Gastroesophageal sphincter (tissue), 4 donors: Measurements from ENCODE around the gene ADCK2. TPM values are rescaled to one million over a fixed set of nuclear protein-coding genes. Genes with fewer than 3 reads are reported as not detected.
A peak's percentile ranks its signal among the peaks of the same experiment; 100 is the strongest.

ENCODE experiments used
- ATAC-seq: fragments of 150-250 bp; one replicate; pipeline ENCODE4 v1.9.1; 2016; ENCODE audit warnings: mild to moderate bottlenecking, moderate library complexity
- H3K27ac ChIP-seq, 4 donors: fragments of 200-600 bp; sonication (generic) in 3 of 4; 1 replicate in 3 of 4; 2 replicates in 1 of 4; pipeline ENCODE4 v1.5.1; 2016 to 2019
- H3K27me3 ChIP-seq: fragments of 200-600 bp; sonication (generic); one replicate; pipeline ENCODE4 v1.5.1; 2019
- H3K36me3 ChIP-seq, 2 donors: fragments of 200-600 bp; sonication (generic); one replicate each; pipeline ENCODE4 v1.5.1; 2019; ENCODE audit warnings: control low read depth in 1 of 2
- H3K4me1 ChIP-seq, 3 donors: fragments of 200-600 bp; sonication (generic); 1 replicate in 2 of 3; 2 replicates in 1 of 3; pipeline ENCODE4 v1.5.1; 2016 to 2019; ENCODE audit warnings: control low read depth in 2 of 3
- H3K4me3 ChIP-seq, 2 donors: fragments of 200-600 bp; sonication (generic); one replicate each; pipeline ENCODE4 v1.5.1; 2019; ENCODE audit warnings: mild to moderate bottlenecking in 1 of 2, moderate library complexity in 1 of 2
- H3K9me3 ChIP-seq, 3 donors: fragments of 200-600 bp; sonication (generic); one replicate each; pipeline ENCODE4 v1.5.1; 2017 to 2019; ENCODE audit warnings: control low read depth in 2 of 3
- EP300 ChIP-seq: sonication (generic); formaldehyde crosslinking; IDR thresholded peaks from one replicate; pipeline ENCODE4 v1.6.1; 2017; ENCODE audit warnings: antibody characterized with exemption, mild to moderate bottlenecking
- POLR2A ChIP-seq, 2 donors: fragments of 450-650 bp; IDR thresholded peaks; one replicate each; pipeline ENCODE4 v1.6.1; 2017; ENCODE audit warnings: antibody characterized with exemption in 2 of 2, mild to moderate bottlenecking in 2 of 2, moderate library complexity in 1 of 2
- POLR2AphosphoS5 ChIP-seq: sonication (generic); formaldehyde crosslinking; IDR thresholded peaks from one replicate; pipeline ENCODE4 v1.6.1; 2017; ENCODE audit warnings: antibody characterized with exemption
- WGBS, 2 donors: methylation state at CpG; one replicate each; pipeline ENCODE4 v1.1.5; 2018; ENCODE audit warnings: low coverage in 1 of 2; 5-methylcytosine and 5-hydroxymethylcytosine counted together
- total RNA-seq, 4 donors: library from RNA; depleted of rRNA; stranded (reverse); fragments of >200 nt; gene quantifications; one replicate each; pipeline ENCODE4 v1.1.0, GENCODE V29; 2016
- TF ChIP-seq, protein P1 (sequence below), 4 experiments: fragments of 200-600 bp in 2 of 4; fragments of 450-650 bp in 2 of 4; sonication (generic) in 1 of 4; IDR thresholded peaks; one replicate each; pipeline ENCODE4 v1.5.1; 2017 to 2019; ENCODE audit warnings: antibody characterized with exemption in 4 of 4, mild to moderate bottlenecking in 2 of 4, moderate library complexity in 2 of 4

Gene ADCK2
- total RNA-seq, 4 donors from 2014 or later = 14.5 to 33.4 (median 22.4) TPM

DNA sequence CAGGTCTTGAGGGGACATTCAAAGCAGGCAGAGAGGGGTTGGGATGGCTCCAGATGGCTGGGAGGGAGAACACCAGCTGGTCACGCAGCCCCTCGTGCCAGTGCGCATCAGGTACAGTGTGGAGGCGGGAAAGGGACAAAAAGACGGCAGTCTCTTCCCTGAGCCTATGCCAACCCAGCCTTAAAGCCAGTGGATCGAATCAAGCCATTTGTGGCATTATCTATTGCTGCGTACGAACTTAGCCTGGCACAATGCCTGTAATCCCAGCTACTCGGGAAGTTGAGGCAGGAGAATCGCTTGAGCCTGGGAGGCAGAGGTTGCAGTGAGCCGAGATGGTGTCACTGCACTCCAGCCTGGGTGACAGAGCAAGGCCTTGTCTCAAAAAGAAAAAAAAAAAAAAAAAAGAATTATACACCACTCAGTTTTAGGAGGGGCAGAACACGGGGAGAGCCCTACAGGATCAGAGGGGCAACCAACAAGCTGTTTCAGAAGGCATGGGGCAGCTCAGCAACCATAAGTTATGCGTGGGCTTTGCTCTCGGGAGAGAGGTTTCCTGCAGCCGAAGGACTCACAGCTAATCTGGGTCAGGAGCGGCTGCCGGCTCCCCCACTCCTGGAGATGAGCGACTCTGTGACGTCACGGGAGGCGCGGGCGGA is 23.4 kb downstream of the ADCK2 start:
- no peaks in the 10 kb centered on the region for H3K9me3 ChIP-seq
- no peaks in the 10 kb centered on the region for H3K27me3 ChIP-seq
- peaks cover 0 to 37% of the 10 kb centered on the region in 2 donors for H3K36me3 ChIP-seq
- H3K4me3 ChIP-seq = peak overlapping the region; percentile 67 to 92
- 11 to 17% methylated on average over 6 to 15 of the region's 23 CpGs for WGBS, 2 donors
- H3K27ac ChIP-seq = peak overlapping the region; percentile 78 to 98 (median 96)
- peaks cover 0 to 31% (median 21%) of the 10 kb centered on the region in 3 donors for H3K4me1 ChIP-seq
- no peak for ATAC-seq
- TF ChIP-seq POLR2AphosphoS5 = no peak
- TF ChIP-seq POLR2A (IDR thresholded peaks at IDR 0.05) = no peak
- TF ChIP-seq, protein P1, sequence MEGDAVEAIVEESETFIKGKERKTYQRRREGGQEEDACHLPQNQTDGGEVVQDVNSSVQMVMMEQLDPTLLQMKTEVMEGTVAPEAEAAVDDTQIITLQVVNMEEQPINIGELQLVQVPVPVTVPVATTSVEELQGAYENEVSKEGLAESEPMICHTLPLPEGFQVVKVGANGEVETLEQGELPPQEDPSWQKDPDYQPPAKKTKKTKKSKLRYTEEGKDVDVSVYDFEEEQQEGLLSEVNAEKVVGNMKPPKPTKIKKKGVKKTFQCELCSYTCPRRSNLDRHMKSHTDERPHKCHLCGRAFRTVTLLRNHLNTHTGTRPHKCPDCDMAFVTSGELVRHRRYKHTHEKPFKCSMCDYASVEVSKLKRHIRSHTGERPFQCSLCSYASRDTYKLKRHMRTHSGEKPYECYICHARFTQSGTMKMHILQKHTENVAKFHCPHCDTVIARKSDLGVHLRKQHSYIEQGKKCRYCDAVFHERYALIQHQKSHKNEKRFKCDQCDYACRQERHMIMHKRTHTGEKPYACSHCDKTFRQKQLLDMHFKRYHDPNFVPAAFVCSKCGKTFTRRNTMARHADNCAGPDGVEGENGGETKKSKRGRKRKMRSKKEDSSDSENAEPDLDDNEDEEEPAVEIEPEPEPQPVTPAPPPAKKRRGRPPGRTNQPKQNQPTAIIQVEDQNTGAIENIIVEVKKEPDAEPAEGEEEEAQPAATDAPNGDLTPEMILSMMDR (IDR thresholded peaks at IDR 0.05) = no peak
- no peak for TF ChIP-seq EP300

DNA sequence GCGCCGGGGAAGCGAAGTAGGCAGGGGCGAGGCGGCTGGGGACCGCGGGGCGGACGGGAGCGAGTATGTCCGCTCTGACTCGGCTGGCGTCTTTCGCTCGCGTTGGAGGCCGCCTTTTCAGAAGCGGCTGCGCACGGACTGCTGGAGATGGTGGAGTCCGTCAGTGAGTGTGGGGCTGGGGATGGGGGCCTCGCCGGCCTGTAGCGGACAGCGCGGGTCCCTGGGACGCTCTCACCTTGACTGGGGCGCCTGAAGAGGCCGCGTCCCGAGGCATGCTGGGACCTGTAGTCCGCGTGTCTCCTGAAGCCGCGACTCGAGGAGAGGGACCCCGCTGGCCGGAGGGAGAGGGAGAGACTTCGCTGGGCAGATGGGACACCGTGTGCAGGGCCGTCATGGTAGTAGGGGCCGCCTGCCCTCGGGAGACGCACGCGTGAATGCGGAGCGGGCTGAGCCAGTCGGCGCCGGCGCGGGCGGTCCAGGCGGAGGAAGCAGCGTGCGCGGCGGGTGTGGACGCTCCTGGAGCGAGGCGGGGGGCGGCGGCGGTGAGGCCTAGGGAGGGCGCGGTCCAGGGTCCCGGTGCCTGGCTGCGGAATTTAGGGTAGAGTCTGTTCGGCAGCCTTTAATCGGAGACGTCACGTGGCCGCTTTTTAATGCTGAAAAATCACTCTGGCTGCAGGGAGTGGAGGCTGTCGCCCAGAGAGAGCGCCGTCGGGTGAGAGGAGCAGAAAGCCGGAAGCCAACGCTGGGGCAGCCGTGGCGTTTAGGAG is 24.1 kb downstream of the ADCK2 start, which contains the start of gene NDUFB2:
Gene NDUFB2 (plus strand): TSS at position 29 of the 767 bp plus-strand sequence. CDS start 37 bp downstream, at position 66.
- H3K36me3 ChIP-seq = peaks cover 0 to 30% of the 10 kb centered on the region in 2 donors
- peak within 1 kb of the TSS; percentile 67 to 92 for H3K4me3 ChIP-seq
- peak; percentile 98 for ATAC-seq
- no peaks in the 10 kb centered on the region for H3K27me3 ChIP-seq
- 0% methylated on average over 5 to 7 of the region's 82 CpGs for WGBS, 2 donors
- peak within 1 kb of the TSS; percentile 78 to 98 (median 96) for H3K27ac ChIP-seq
- no peaks in the 10 kb centered on the region for H3K9me3 ChIP-seq
- TF ChIP-seq POLR2AphosphoS5 = peak; percentile 85
- TF ChIP-seq, protein P1 (IDR thresholded peaks at IDR 0.05) = peak in 1 of 4 experiments; percentile 17
- TF ChIP-seq EP300 = no peak
- TF ChIP-seq POLR2A (IDR thresholded peaks at IDR 0.05) = peak; percentile 87 to 95
- peaks cover 0 to 31% (median 21%) of the 10 kb centered on the region in 3 donors for H3K4me1 ChIP-seq

DNA sequence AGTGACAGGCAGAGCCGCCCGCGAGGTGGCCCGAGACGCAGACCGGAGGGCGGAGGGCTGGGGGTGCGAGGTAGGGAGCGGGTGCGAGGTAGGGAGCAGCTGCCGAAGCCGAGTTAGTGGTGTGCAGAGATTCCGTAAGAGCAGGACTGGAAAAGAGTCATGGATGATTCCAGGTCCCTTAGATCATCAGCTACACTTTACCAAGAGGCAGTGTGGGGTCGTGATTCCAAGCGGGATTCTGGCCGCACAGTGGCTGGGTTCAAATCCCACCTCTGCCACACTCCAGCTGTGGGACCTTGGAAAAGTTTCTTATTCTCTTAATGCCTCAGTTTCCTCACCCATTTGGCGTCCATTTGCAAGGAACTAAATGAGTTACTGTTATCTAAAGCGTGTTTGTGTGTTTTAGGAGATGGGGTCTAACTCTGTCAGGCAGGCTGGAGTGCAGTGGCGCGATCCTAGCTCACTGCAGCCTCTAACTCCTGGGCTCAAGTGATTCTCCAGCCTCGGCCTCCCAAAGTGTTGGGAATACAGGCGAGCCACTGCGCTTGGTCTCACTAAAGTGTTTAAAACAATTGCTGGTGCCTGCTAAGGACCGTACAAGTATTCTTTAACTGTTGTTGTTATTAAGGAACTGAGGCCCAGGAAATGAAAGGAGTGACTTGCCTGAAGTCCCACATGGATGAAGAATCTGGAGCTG is 24.9 kb downstream of the ADCK2 start:
- no peaks in the 10 kb centered on the region for H3K27me3 ChIP-seq
- H3K4me1 ChIP-seq = peaks cover 0 to 31% (median 21%) of the 10 kb centered on the region in 3 donors
- H3K36me3 ChIP-seq = peaks cover 0 to 22% of the 10 kb centered on the region in 2 donors
- H3K9me3 ChIP-seq = no peaks in the 10 kb centered on the region
- 7 to 13% methylated on average over 18 of the region's 24 CpGs for WGBS, 2 donors
- peak overlapping the region; percentile 67 to 92 for H3K4me3 ChIP-seq
- no peak for ATAC-seq
- peak overlapping the region; percentile 78 to 98 (median 96) for H3K27ac ChIP-seq
- TF ChIP-seq POLR2AphosphoS5 (no peak), EP300 (no peak), POLR2A (IDR thresholded peaks at IDR 0.05) (no peak)
- TF ChIP-seq, protein P1 (IDR thresholded peaks at IDR 0.05) = no peak

DNA sequence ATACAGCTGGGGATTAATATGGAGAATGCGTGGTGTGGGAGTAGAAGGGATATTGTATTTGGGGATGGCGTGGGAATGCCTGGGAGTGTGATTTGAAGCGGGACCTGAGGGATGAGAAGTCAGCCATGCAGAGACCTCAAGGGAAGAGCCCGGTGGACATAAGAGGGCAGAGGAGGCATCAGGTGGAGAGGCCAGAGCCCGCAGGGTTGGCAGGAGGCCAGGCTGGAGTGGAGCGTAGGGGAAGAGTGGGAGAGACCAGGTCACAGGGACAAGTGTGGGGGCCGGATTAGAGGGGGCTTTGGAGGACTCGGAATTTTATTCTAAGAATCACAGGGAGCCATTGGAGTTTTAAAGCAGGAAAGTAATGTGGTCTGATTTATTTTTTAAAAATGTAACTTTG is 25.7 kb downstream of the ADCK2 start:
- TF ChIP-seq, protein P1 (IDR thresholded peaks at IDR 0.05) = no peak
- TF ChIP-seq EP300 (no peak), POLR2AphosphoS5 (no peak), POLR2A (IDR thresholded peaks at IDR 0.05) (no peak)
- Histone ChIP-seq H3K27me3 (no peaks in the 10 kb centered on the region), H3K4me3 (no peak overlapping the region), H3K4me1 (peaks cover 0 to 31% (median 21%) of the 10 kb centered on the region in 3 donors), H3K27ac (no peak overlapping the region), H3K36me3 (peaks cover 0 to 21% of the 10 kb centered on the region in 2 donors), H3K9me3 (no peaks in the 10 kb centered on the region)
- ATAC-seq = no peak
- 72 to 75% methylated on average over 6 to 8 of the region's 8 CpGs for WGBS, 2 donors
